ENCODE data around the gene CLEC6A. TPM values are rescaled to one million over a fixed set of nuclear protein-coding genes. Genes with fewer than 3 reads are reported as not detected.

CLEC6A gene
- total RNA-seq, 1 experiment from 2014 or later, result not detected

Other genes starting within 250 kb of the CLEC6A start
- gene FAM90A1, start 228.3 kb upstream of the CLEC6A start, total RNA-seq (2014; rRNA removed), result not detected in 2 replicates
- gene CLEC4D, start 57.5 kb downstream of the CLEC6A start, total RNA-seq (2014; rRNA removed), result not detected in 2 replicates
- gene CLEC4E, start 84.9 kb downstream of the CLEC6A start, total RNA-seq (2014; rRNA removed), result not detected in 2 replicates
- gene AICDA, start 156.9 kb downstream of the CLEC6A start, total RNA-seq (2014; rRNA removed), result not detected in 2 replicates
- gene MFAP5, start 206.9 kb downstream of the CLEC6A start, total RNA-seq (2014; rRNA removed), result not detected in 2 replicates
- 1.3 and 4.9 TPM in 2 replicates for gene RIMKLB, start 242.0 kb downstream of the CLEC6A start, total RNA-seq (2014; rRNA removed)

All from PC-3 (cell line).